ENCODE data around the gene ASIC2. TPM values are rescaled to one million over a fixed set of nuclear protein-coding genes. Genes with fewer than 3 reads are reported as not detected.

Gene ASIC2
- total RNA-seq, 1 experiment from 2014 or later = not detected

DNA sequence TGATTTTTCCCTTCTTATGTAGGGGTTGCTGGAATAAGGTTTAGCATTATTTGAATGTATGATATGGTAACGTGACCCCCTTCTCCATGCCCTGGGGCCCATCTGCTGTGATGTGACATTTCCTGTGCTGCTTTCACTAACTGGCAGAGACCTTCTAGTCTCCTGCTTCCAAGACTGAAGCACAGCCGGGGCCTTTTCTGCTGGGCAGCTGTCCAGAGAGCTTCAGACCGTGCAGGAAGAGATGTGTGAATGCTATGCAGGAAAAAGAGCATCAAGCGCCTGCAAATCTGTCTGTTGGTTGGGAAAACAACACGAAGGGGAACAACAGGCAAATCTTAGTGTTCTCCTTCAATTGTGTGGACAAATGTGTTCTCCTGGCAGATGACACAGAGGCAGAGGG, 173.0 kb downstream of the ASIC2 start:
- Mint-ChIP-seq H3K4me3 (ENCODE audit: unreplicated experiment) (no peak overlapping the region), H3K9me3 (ENCODE audit: unreplicated experiment) (no peaks in the 10 kb centered on the region), H3K4me1 (ENCODE audit: low read depth, unreplicated experiment) (no peaks in the 10 kb centered on the region), H3K27ac (ENCODE audit: unreplicated experiment) (no peak overlapping the region), H3K36me3 (ENCODE audit: insufficient read depth, unreplicated experiment) (no peaks in the 10 kb centered on the region), H3K27me3 (ENCODE audit: insufficient read depth, unreplicated experiment) (peaks cover 30% of the 10 kb centered on the region)
- CTCF ChIA-PET = no interaction called here
- intact Hi-C loops (cut with micrococcal nuclease; ENCODE audit: unreplicated experiment) = no loop called here
- H3K4me1 ChIP-seq = no peaks in the 10 kb centered on the region
- POLR2A ChIA-PET = no interaction called here
- TF ChIP-seq, protein P1, sequence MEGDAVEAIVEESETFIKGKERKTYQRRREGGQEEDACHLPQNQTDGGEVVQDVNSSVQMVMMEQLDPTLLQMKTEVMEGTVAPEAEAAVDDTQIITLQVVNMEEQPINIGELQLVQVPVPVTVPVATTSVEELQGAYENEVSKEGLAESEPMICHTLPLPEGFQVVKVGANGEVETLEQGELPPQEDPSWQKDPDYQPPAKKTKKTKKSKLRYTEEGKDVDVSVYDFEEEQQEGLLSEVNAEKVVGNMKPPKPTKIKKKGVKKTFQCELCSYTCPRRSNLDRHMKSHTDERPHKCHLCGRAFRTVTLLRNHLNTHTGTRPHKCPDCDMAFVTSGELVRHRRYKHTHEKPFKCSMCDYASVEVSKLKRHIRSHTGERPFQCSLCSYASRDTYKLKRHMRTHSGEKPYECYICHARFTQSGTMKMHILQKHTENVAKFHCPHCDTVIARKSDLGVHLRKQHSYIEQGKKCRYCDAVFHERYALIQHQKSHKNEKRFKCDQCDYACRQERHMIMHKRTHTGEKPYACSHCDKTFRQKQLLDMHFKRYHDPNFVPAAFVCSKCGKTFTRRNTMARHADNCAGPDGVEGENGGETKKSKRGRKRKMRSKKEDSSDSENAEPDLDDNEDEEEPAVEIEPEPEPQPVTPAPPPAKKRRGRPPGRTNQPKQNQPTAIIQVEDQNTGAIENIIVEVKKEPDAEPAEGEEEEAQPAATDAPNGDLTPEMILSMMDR (IDR thresholded peaks at IDR 0.05; ENCODE audit: insufficient read depth in 1 of 2, low read depth in 1 of 2, low read length in 1 of 2, severe bottlenecking in 1 of 2, unreplicated experiment in 1 of 2) = no peak
- BruUV-seq (replicated peaks) = no TSS peak
- no peaks in the 10 kb centered on the region; the same call in none of the 2 replicates for H3K27me3 ChIP-seq (replicated peaks; ENCODE audit: control insufficient read depth, insufficient read depth, low read length)
- no peaks in the 10 kb centered on the region for H3K9me3 ChIP-seq
- no peak for DNase-seq
- no peak overlapping the region for H3K4me3 ChIP-seq (ENCODE audit: low read depth, low read length)
- H3K36me3 ChIP-seq (ENCODE audit: control insufficient read depth, insufficient read depth, low read length) = no peaks in the 10 kb centered on the region

DNA sequence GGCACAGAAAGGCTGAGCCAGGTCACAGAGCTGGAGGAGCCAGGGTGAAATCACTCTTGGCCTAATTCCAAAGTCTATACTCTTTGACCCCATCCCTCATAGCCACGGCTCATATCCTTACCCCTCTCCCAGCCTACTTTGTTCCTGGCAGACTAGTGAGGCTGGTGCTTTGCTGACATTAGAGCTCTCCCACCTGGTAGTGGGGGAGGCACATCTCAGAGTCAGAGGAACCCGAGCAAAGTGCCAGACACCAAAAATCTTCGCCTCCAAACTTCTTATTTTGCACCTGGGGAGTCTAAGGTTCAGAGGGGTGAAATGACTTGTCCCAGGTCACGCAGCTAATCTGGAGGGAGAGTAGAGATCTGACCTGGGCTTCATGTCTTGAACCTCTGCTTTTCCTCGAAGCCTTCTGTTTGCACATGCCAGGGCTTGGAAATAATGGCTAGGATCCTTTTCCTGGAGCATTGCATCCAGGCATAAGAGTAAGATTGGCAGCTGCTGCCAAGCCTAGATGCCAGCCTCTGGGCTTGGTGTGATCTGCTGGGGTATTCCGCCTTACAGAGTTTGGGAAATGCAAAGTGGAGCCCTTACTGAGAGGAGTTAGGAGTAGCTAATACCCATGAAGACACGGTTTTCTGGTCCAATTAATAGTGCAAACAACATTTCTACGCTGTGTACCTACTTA, 174.6 kb downstream of the ASIC2 start:
- Mint-ChIP-seq H3K27me3 (ENCODE audit: insufficient read depth, unreplicated experiment) (peaks cover 24% of the 10 kb centered on the region), H3K36me3 (ENCODE audit: insufficient read depth, unreplicated experiment) (no peaks in the 10 kb centered on the region), H3K4me3 (ENCODE audit: unreplicated experiment) (no peak overlapping the region), H3K27ac (ENCODE audit: unreplicated experiment) (no peak overlapping the region), H3K9me3 (ENCODE audit: unreplicated experiment) (no peaks in the 10 kb centered on the region), H3K4me1 (ENCODE audit: low read depth, unreplicated experiment) (no peaks in the 10 kb centered on the region)
- Histone ChIP-seq H3K27me3 (replicated peaks; ENCODE audit: control insufficient read depth, insufficient read depth, low read length) (no peaks in the 10 kb centered on the region; the same call in none of the 2 replicates), H3K4me1 (no peaks in the 10 kb centered on the region), H3K9me3 (no peaks in the 10 kb centered on the region), H3K36me3 (ENCODE audit: control insufficient read depth, insufficient read depth, low read length) (no peaks in the 10 kb centered on the region), H3K4me3 (ENCODE audit: low read depth, low read length) (no peak overlapping the region)
- CTCF ChIA-PET = no interaction called here
- intact Hi-C loops (cut with micrococcal nuclease; ENCODE audit: unreplicated experiment) = no loop called here
- no peak for DNase-seq
- TF ChIP-seq, protein P1 (IDR thresholded peaks at IDR 0.05; ENCODE audit: insufficient read depth in 1 of 2, low read depth in 1 of 2, low read length in 1 of 2, severe bottlenecking in 1 of 2, unreplicated experiment in 1 of 2) = no peak
- no TSS peak for BruUV-seq (replicated peaks)
- POLR2A ChIA-PET = no interaction called here

DNA sequence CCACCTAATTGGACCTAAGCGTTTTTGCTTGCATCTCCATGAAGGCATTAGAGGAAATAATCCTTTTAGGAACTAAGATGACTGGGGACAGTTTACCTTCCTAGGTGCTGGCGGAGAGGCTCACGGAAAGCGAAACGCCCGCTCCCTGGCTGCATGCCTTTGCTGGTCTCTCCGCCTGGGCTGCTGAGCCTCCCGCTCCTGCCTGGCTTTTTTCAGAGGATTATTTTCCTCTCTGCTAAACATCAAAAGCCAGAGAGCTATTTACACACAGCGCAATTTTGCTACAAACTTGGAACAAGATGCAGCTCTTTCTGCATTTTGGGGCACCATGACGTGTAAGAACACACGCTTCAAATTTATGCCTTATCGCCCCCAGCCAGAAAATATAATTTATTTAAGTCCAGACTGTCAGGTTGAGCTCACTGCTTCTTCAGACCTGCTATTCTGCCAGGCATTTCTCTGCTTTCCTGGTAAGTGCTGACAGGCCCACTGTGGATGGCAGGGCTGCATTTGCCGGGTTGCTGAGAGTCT, 177.0 kb downstream of the ASIC2 start:
- Mint-ChIP-seq H3K4me3 (ENCODE audit: unreplicated experiment) (no peak overlapping the region), H3K4me1 (ENCODE audit: low read depth, unreplicated experiment) (peaks cover 7% of the 10 kb centered on the region), H3K27me3 (ENCODE audit: insufficient read depth, unreplicated experiment) (peaks cover 25% of the 10 kb centered on the region), H3K36me3 (ENCODE audit: insufficient read depth, unreplicated experiment) (no peaks in the 10 kb centered on the region), H3K27ac (ENCODE audit: unreplicated experiment) (no peak overlapping the region), H3K9me3 (ENCODE audit: unreplicated experiment) (no peaks in the 10 kb centered on the region)
- no peaks in the 10 kb centered on the region for H3K27me3 ChIP-seq (replicated peaks; ENCODE audit: control insufficient read depth, insufficient read depth, low read length)
- no peaks in the 10 kb centered on the region for H3K36me3 ChIP-seq (ENCODE audit: control insufficient read depth, insufficient read depth, low read length)
- no peak for DNase-seq
- H3K4me1 ChIP-seq = no peaks in the 10 kb centered on the region
- TF ChIP-seq, protein P1 (IDR thresholded peaks at IDR 0.05; ENCODE audit: insufficient read depth in 1 of 2, low read depth in 1 of 2, low read length in 1 of 2, severe bottlenecking in 1 of 2, unreplicated experiment in 1 of 2) = no peak
- intact Hi-C loops (cut with micrococcal nuclease; ENCODE audit: unreplicated experiment) = no loop called here
- no peak overlapping the region for H3K4me3 ChIP-seq (ENCODE audit: low read depth, low read length)
- no TSS peak for BruUV-seq (replicated peaks)
- ChIA-PET POLR2A (no interaction called here), CTCF (no interaction called here)
- H3K9me3 ChIP-seq = no peaks in the 10 kb centered on the region

All from Caco-2 (cell line).